HEK293 (cell line): ENCODE data around the gene SYTL1.

ENCODE experiments used
- CTCF ChIP-seq: fragments of 450-650 bp; formaldehyde crosslinking; IDR thresholded peaks from 2 replicates; pipeline ENCODE4 v1.5.1; 2016; ENCODE audit warnings: missing biosample characterization, missing genetic modification characterization
- OVOL3 ChIP-seq: fragments of 450-650 bp; formaldehyde crosslinking; IDR thresholded peaks from 2 replicates; pipeline ENCODE4 v1.5.1; 2016; ENCODE audit warnings: missing biosample characterization, missing genetic modification characterization
- REPIN1 ChIP-seq: fragments of 450-650 bp; formaldehyde crosslinking; IDR thresholded peaks from 2 replicates; pipeline ENCODE4 v1.5.1; 2017; ENCODE audit warnings: missing biosample characterization, missing genetic modification characterization, low read depth
- REST ChIP-seq: fragments of 450-650 bp; formaldehyde crosslinking; IDR thresholded peaks from 2 replicates; pipeline ENCODE4 v1.5.1; 2016; ENCODE audit warnings: missing biosample characterization, missing genetic modification characterization
- ZBTB26 ChIP-seq: fragments of 450-650 bp; formaldehyde crosslinking; optimal IDR thresholded peaks from 2 replicates; pipeline ENCODE3; 2016; ENCODE audit warnings: missing biosample characterization, mild to moderate bottlenecking, missing genetic modification characterization
- ZNF138 ChIP-seq: fragments of 450-650 bp; formaldehyde crosslinking; IDR thresholded peaks from 2 replicates; pipeline ENCODE4 v1.5.1; 2016; ENCODE audit warnings: missing biosample characterization, missing genetic modification characterization, borderline replicate concordance
- ZNF16 ChIP-seq: fragments of 450-650 bp; formaldehyde crosslinking; IDR thresholded peaks from 2 replicates; pipeline ENCODE4 v1.5.1; 2016; ENCODE audit warnings: low read depth, missing biosample characterization, missing genetic modification characterization
- ZNF175 ChIP-seq: fragments of 450-650 bp; formaldehyde crosslinking; IDR thresholded peaks from 2 replicates; pipeline ENCODE4 v1.5.1; 2016; ENCODE audit warnings: missing biosample characterization, missing genetic modification characterization
- ZNF18 ChIP-seq: fragments of 450-650 bp; formaldehyde crosslinking; IDR thresholded peaks from 2 replicates; pipeline ENCODE4 v1.5.1; 2016; ENCODE audit warnings: missing biosample characterization, missing genetic modification characterization
- ZNF26 ChIP-seq: fragments of 450-650 bp; formaldehyde crosslinking; IDR thresholded peaks from 2 replicates; pipeline ENCODE4 v1.5.1; 2016; ENCODE audit warnings: missing biosample characterization, missing genetic modification characterization
- ZNF274 ChIP-seq, 2 experiments: fragments of 200-500 bp in 1 of 2; fragments of 450-650 bp in 1 of 2; sonication (Bioruptor generic) in 1 of 2; formaldehyde crosslinking in 1 of 2; IDR thresholded peaks; 2 replicates each; pipeline versions ENCODE4 v1.5.1 to v1.6.1; 2014 to 2016; ENCODE audit warnings: borderline replicate concordance in 1 of 2, inconsistent platforms in 1 of 2, low read length in 1 of 2, missing biosample characterization in 1 of 2, missing genetic modification characterization in 1 of 2
- ZNF785 ChIP-seq: fragments of 450-650 bp; formaldehyde crosslinking; IDR thresholded peaks from 2 replicates; pipeline ENCODE4 v1.5.1; 2016; ENCODE audit warnings: missing biosample characterization, missing genetic modification characterization
- ZSCAN23 ChIP-seq: fragments of 450-650 bp; formaldehyde crosslinking; IDR thresholded peaks from 2 replicates; pipeline ENCODE4 v1.5.1; 2016; ENCODE audit warnings: missing biosample characterization, missing genetic modification characterization

GRCh38 chr1:27392778-27393635, 51.2 kb downstream of the SYTL1 start:
- TF ChIP-seq CTCF (tag by site-specific recombination) = peak; percentile 42; the same call in 1 of the 2 replicates
- no peak for TF ChIP-seq ZNF175 (tag by site-specific recombination)
- TF ChIP-seq REST (tag by site-specific recombination) = 0 out of 2 replicates have a peak, but pooled peaks have one; percentile 40
- TF ChIP-seq ZNF138 (tag by site-specific recombination) = no peak
- no peak for TF ChIP-seq ZBTB26
- TF ChIP-seq ZNF16 (tag by site-specific recombination) = no peak
- TF ChIP-seq ZNF26 = no peak
- no peak for TF ChIP-seq ZNF274 (IDR thresholded peaks at IDR 0.05; ENCODE audit: low read length)
- no peak for TF ChIP-seq ZNF274 (tag by site-specific recombination; IDR thresholded peaks at IDR 0.05; ENCODE audit: borderline replicate concordance)
- TF ChIP-seq ZNF785 (tag by site-specific recombination) = no peak
- no peak for TF ChIP-seq ZNF18 (tag by site-specific recombination)
- TF ChIP-seq REPIN1 (tag by site-specific recombination) = no peak
- TF ChIP-seq OVOL3 (tag by site-specific recombination) = no peak
- no peak for TF ChIP-seq ZSCAN23 (tag by site-specific recombination)
